ENCODE data around the gene PPP2R5A. TPM values are rescaled to one million over a fixed set of nuclear protein-coding genes. Genes with fewer than 3 reads are reported as not detected.
"Not testable (repeated sequence)": the region's sequence is repeated elsewhere in the genome, so short reads cannot be mapped to it uniquely, and the experiment has no call there.

The PPP2R5A gene
- total RNA-seq, 4 donors from 2014 or later = 38.9 to 51.8 (median 45.3) TPM

DNA sequence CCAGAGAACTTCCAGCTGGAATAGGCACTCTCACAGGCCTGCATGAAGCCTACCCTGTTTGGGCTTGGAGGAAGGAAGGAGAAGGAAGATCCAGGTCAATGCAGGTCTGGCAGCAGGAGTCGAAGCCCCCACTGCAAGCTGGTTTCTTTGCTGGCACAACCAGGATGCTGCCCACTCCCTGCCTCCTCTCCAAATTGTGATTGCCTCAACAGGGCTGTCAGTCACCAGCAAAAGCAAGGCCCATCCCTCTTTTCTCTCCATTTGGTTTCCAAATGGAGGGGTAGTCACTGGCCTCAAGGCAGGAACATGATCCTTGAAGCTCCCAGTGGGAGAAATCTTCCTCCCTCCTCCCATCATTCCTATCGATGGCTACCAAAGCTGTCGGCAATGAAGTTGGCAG is 92.4 kb downstream of the PPP2R5A start:
- Histone ChIP-seq H3K27ac (no peak overlapping the region), H3K9me3 (no peaks in the 10 kb centered on the region), H3K4me3 (no peak overlapping the region), H3K27me3 (no peaks in the 10 kb centered on the region), H3K36me3 (peaks cover 0 to 30% (median 0%) of the 10 kb centered on the region in 3 donors), H3K4me1 (no peaks in the 10 kb centered on the region)
- no peak for DNase-seq
- no peak for TF ChIP-seq CTCF (IDR thresholded peaks at IDR 0.05)

DNA sequence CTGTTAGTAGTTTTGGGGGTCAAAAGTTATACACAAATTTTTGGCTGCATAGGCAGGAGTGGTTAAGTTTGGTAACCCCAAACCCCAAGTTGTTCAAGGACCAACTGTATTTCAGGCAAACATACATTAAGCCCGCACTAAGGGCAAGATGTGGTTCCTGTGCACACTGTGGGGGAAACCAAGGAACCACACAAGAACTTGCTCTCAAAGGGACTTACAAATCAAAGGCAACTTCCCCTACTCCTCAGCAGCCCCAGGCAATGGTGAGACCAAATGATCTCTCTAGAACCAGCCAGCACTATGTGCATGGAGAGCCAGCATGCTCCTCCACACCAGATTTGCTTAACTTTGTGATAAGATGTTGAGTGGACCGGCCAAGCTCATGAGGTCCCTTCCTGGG is 94.2 kb downstream of the PPP2R5A start:
- Histone ChIP-seq H3K9me3 (no peaks in the 10 kb centered on the region), H3K27me3 (no peaks in the 10 kb centered on the region), H3K27ac (no peak overlapping the region), H3K36me3 (peaks cover 0 to 41% (median 0%) of the 10 kb centered on the region in 3 donors), H3K4me1 (no peaks in the 10 kb centered on the region), H3K4me3 (no peak overlapping the region)
- no peak for TF ChIP-seq CTCF (IDR thresholded peaks at IDR 0.05)
- no peak for TF ChIP-seq POLR2A (IDR thresholded peaks at IDR 0.05)
- no peak for DNase-seq

DNA sequence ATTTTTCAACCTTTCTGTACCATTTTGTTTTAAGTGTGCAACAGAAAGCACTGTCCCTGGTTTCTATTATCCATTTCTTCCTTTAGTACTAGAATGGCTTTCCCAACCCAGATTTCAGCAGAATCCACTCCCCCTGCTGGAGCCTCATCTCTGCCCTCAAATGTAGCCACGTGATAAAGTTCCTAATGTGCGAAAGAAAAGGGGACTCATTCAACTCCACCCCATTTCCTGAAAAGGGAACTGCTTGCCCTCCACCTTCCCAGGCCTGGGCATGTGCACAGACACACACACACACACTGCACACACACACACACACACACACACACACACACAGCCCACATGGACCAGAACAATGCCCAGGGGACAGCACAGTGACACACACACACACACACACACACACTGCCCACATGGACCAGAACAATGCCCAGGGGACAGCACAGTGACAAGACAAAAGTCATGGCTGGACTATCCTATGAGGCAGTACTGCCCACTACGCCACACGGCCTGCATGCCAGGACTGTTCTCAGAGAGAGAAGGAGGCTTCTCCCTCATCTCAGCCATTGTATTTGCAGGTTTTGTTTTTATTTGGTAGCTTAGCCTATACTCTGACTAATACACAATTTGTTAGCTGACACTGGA is 96.3 kb downstream of the PPP2R5A start:
- H3K9me3 ChIP-seq = no peaks in the 10 kb centered on the region
- no peak overlapping the region for H3K27ac ChIP-seq
- DNase-seq = no peak
- TF ChIP-seq POLR2A (IDR thresholded peaks at IDR 0.05) = no peak
- TF ChIP-seq CTCF (IDR thresholded peaks at IDR 0.05) = no peak
- H3K27me3 ChIP-seq = no peaks in the 10 kb centered on the region
- H3K4me3 ChIP-seq = no peak overlapping the region
- peaks cover 0 to 55% (median 0%) of the 10 kb centered on the region in 3 donors for H3K36me3 ChIP-seq
- no peaks in the 10 kb centered on the region for H3K4me1 ChIP-seq

- Histone ChIP-seq H3K27ac (no peak overlapping the region), H3K36me3 (peaks cover 0 to 27% (median 0%) of the 10 kb centered on the region in 3 donors), H3K4me3 (no peak overlapping the region), H3K9me3 (peaks cover 0 to 12% (median 0%) of the 10 kb centered on the region in 4 donors), H3K4me1 (no peaks in the 10 kb centered on the region), H3K27me3 (no peaks in the 10 kb centered on the region)
- TF ChIP-seq CTCF (IDR thresholded peaks at IDR 0.05) = no peak
- no peak for TF ChIP-seq POLR2A (IDR thresholded peaks at IDR 0.05)
- DNase-seq = no peak
These were observed 100.8 kb downstream of the PPP2R5A start for GRCh38 chr1:212386029-212386428.

GRCh38 chr1:212388985-212389716 is 103.9 kb downstream of the PPP2R5A start:
- no peak for TF ChIP-seq CTCF (IDR thresholded peaks at IDR 0.05)
- TF ChIP-seq POLR2A (IDR thresholded peaks at IDR 0.05) = no peak
- Histone ChIP-seq H3K36me3 (peaks cover 0 to 18% (median 0%) of the 10 kb centered on the region in 3 donors), H3K4me1 (no peaks in the 10 kb centered on the region), H3K27ac (no peak overlapping the region), H3K4me3 (no peak overlapping the region), H3K9me3 (peaks cover 0 to 12% (median 0%) of the 10 kb centered on the region in 4 donors), H3K27me3 (no peaks in the 10 kb centered on the region)
- no peak for DNase-seq

- H3K27me3 ChIP-seq, H3K27ac ChIP-seq, H3K4me3 ChIP-seq, H3K4me1 ChIP-seq, H3K9me3 ChIP-seq, DNase-seq, H3K36me3 ChIP-seq: not testable (repeated sequence)
These were observed 110.6 kb downstream of the PPP2R5A start for GRCh38 chr1:212395678-212396437.

Measured in Peyer's patch (tissue), 4 donors.